Urinary bladder (tissue), 4 donors: ENCODE results near the gene ADD2. TPM values are rescaled to one million over a fixed set of nuclear protein-coding genes. Genes with fewer than 3 reads are reported as not detected.

Experiments
- DNase-seq: peaks from one replicate; pipeline ENCODE4 v3.0.0-alpha.2; 2015; ENCODE audit errors: extremely low spot score
- H3K27ac ChIP-seq: one replicate; pipeline ENCODE4 v1.5.1; 2013; ENCODE audit warnings: low read depth, mild to moderate bottlenecking, moderate library complexity
- H3K36me3 ChIP-seq: one replicate; pipeline ENCODE4 v1.6.1; 2013; ENCODE audit warnings: mild to moderate bottlenecking, moderate library complexity; ENCODE audit not compliant: insufficient read depth
- H3K4me1 ChIP-seq: one replicate; pipeline ENCODE4 v1.6.1; 2013; ENCODE audit warnings: mild to moderate bottlenecking, moderate library complexity; ENCODE audit not compliant: insufficient read depth
- H3K4me3 ChIP-seq: one replicate; pipeline ENCODE4 v1.5.1; 2013; ENCODE audit warnings: low read depth, low read length
- WGBS: extraction: QIAGEN DNeasy Blood & Tissue Kit; methylation state at CpG from one replicate; pipeline ENCODE4 v1.1.7; 2013; 5-methylcytosine and 5-hydroxymethylcytosine counted together
- polyA plus RNA-seq: library from polyadenylated mRNA; stranded (reverse); fragments of 200-250 nt; gene quantifications from one replicate; pipeline ENCODE4 v1.2.3, GENCODE V29; 2013
- total RNA-seq: library from RNA; depleted of rRNA; stranded (reverse); fragments of >200 nt; gene quantifications from one replicate; pipeline ENCODE4 v1.2.3, GENCODE V29; 2014
- donor health status: healthy with polysubstance abuse.
- donor health status: healthy.

The ADD2 gene
- total and polyA plus RNA-seq, 2 donors = 0.33 to 3.5 TPM

DNA sequence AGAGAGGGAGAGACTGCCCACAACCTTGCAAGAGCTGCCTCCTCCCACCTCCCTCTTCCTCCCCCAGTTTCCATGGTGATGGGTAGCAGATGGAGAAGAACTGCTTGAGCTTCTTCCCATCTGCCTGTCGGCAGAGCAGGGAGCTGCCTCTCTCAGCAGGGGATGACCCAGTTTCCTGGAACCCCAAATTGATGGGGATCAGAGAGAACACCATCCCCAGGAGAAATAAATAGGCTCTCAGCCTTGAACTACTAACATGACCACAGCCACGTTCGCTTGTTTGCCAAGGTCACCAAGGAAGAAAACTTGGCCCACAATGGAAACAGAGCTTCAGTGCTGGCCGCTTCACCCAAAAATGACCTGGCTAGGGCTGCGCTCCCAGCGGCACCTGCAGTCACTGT is 82.2 kb downstream of the ADD2 start:
- Histone ChIP-seq H3K27ac (no peak overlapping the region), H3K4me3 (no peak overlapping the region), H3K4me1 (no peaks in the 10 kb centered on the region), H3K36me3 (no peaks in the 10 kb centered on the region)
- 71% methylated on average over 6 of the region's 6 CpGs for WGBS
- no peak for DNase-seq

DNA sequence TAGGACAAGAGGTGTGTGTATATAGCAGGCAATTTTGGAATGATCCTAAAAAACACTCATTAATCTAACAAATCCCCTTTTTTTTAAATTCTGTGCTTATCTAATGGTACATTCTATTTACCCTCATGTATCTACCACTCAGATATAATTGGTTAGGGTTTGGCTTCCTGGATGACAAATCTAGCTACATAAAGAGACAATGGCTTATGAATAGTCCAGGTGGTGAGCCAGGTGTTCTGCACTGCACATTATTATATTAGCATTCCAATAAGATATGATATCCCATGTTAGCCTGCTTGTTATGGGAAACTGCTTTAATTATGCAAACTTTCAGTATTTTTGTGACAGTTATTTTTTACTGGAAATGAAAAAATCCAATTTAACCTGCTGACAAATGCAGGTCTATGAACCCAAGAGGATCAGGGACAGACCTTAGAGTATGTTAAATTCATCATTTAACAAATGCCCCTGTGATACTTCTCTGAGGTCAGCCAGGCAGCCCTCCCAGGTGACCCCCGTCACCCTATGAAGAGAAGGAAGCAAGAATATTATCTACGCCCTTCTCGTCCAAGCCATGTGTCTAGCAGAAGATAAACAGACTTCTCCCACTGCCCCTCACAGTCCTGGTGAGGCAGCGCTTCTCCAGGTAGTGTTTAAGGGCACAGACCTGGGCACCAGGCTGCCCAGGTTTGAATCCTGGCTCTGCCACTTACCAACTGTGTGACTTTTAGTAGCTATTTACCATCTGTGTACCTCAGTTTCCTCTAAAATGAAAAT is 83.0 kb downstream of the ADD2 start:
- Histone ChIP-seq H3K27ac (no peak overlapping the region), H3K4me1 (no peaks in the 10 kb centered on the region), H3K36me3 (no peaks in the 10 kb centered on the region), H3K4me3 (no peak overlapping the region)
- WGBS = 84% methylated on average over 4 of the region's 4 CpGs
- no peak for DNase-seq

DNA sequence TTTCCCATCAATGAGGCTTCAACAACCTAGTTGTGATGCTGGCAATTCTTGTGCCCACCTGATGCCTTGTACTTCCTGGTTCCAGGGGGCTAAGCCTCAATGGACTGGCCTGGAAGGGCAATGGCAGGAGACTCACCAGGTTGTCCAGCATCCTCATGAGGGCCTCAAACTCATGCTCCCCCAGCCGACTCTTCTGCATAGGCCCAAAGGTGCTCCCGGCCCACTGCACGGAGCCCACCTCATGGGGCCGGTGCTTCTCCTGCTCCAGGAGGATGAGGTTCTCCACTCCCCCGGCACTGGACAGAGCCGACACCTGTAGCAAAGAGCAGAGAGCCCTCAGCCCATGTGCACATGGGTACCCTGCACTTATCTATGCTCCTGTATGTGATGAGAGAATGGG is 84.5 kb downstream of the ADD2 start:
- Histone ChIP-seq H3K4me3 (no peak overlapping the region), H3K4me1 (no peaks in the 10 kb centered on the region), H3K36me3 (no peaks in the 10 kb centered on the region), H3K27ac (no peak overlapping the region)
- WGBS = 96% methylated on average over 6 of the region's 6 CpGs
- no peak for DNase-seq

DNA sequence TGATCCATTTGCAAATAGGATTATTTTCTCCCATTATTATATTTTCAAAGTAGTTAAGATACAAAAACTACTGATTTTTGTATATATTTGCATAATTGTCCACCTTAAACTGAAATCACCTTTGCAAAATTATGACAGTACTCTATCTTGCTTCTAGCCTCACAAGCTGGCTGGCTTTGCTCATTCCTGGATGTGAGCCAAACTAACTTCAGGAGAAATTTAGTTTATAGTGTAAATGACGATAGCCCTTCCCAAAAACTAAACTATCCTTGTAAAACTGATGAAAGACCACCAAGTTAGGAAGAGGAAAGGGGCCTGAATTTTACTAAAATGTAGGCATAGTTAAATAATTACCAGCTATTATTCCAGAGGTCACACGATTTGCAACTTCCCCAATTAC is 87.3 kb downstream of the ADD2 start:
- H3K27ac ChIP-seq = no peak overlapping the region
- 40% methylated on average over 2 of the region's 2 CpGs for WGBS
- no peaks in the 10 kb centered on the region for H3K4me1 ChIP-seq
- no peaks in the 10 kb centered on the region for H3K36me3 ChIP-seq
- H3K4me3 ChIP-seq = no peak overlapping the region
- DNase-seq = no peak

DNA sequence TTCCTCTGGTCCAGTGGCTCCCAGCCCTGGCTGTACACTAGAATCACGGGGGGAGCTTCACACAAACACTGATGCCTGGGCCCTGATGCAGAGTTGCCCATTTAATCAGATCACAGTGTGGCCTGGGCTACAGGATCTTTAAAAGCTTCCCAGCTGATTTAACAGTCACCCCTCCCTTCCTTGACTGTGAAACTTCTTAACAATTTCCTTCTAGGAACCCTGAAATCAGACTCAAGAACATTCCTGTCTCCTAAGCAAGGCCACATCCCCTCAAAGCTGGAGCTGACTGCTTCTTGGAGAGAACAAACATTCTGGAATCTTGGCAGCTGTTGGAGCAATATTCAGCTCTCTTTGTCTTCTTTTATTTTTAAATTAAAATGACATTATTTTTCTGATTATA is 88.7 kb downstream of the ADD2 start:
- no peak for DNase-seq

DNA sequence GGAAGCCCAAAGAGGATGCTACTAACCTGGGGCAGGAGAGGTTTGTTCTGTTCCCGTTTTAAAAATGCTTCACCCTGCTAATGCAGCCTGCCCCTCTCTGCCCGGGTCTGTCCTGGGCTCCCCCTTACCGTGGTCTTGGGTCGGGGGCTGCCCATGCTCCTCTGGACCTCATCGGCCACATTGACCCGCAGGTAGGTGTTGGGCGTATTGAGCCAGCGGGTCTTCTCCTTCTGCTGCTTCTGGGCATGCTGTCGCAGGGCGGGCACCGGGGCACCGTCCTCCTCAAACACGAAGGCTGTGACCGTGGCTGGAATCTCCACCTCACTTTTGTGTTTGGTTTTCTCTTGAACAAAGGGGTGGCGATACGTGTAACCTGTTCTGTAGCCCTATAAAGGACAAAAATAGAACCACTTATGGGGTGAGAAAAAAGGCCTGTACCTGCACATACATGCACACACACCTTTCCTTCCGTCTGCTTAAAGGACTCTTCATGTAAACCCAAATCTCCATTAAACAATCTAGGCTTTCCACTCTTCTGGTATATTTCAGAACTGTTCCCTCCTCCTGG is 89.3 kb downstream of the ADD2 start:
- peak; percentile 7 for DNase-seq

More for the DNA sequence above, 88.7 kb downstream of the ADD2 start:
- WGBS = 52% methylated on average over 1 of the region's 1 CpG
- no peaks in the 10 kb centered on the region for H3K4me1 ChIP-seq
- H3K27ac ChIP-seq = no peak overlapping the region
- H3K4me3 ChIP-seq = no peak overlapping the region
- no peaks in the 10 kb centered on the region for H3K36me3 ChIP-seq

DNA sequence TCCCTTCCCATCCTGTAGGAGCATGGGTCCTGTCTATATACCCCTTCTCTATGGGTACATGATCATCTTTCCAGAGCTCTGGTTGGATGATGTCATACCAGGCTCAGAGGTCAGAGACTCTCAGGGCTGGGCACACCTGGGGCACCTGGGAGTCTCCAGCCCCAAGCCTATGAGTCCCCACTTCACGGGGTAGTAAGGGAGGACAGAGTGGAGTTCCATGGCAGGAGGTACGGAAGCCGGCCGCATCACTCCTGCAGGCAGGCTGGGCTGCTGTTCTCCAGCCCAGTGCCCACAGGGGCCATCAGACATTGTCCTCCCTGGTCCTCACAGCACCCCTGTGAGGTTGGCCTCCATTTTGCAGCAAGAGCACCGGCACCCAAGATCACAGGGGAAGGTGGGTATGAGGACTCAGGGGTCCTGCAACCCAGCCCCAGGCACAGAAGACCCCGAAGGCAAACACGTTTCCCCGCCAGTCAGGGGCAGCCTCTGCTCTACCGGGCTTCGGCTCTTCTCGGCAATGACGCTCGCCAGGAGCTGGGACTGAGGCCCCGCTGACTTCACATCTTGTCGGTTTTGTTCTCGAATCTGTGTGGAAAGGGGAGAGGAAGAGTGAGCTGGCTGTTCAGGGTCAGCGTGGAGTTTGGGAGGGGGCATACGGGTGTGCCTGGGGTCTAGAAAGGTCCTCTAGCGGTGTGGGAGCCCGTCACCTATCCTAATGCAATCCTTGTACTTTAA is 91.5 kb downstream of the ADD2 start:
- 94% methylated on average over 20 of the region's 20 CpGs for WGBS
- no peak for DNase-seq
- Histone ChIP-seq H3K36me3 (no peaks in the 10 kb centered on the region), H3K4me1 (no peaks in the 10 kb centered on the region), H3K27ac (no peak overlapping the region), H3K4me3 (no peak overlapping the region)

More for the DNA sequence above, 89.3 kb downstream of the ADD2 start:
- Histone ChIP-seq H3K4me3 (no peak overlapping the region), H3K4me1 (no peaks in the 10 kb centered on the region), H3K27ac (no peak overlapping the region), H3K36me3 (no peaks in the 10 kb centered on the region)
- WGBS = 88% methylated on average over 17 of the region's 17 CpGs

DNA sequence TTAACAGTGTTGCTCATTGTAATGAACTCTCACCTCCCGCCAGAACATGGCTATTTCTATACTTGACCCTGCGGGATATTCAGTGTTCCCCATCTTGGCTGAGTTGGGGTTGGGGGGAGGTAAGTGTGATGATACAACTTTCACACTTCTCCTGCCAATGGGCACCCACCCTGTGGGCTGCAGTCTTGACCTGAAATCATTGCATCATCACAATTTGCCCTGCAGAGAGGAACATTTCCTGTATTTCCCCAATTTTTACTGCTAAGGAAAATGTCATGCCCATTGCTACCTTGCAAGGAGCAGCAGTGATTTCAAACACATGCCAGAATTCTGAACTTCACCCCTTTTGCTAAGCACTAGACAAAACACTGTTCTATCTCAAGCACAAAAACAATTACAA is 92.1 kb downstream of the ADD2 start:
- Histone ChIP-seq H3K4me3 (no peak overlapping the region), H3K36me3 (no peaks in the 10 kb centered on the region), H3K4me1 (no peaks in the 10 kb centered on the region), H3K27ac (no peak overlapping the region)
- no peak for DNase-seq
- 92% methylated on average over 2 of the region's 2 CpGs for WGBS

DNA sequence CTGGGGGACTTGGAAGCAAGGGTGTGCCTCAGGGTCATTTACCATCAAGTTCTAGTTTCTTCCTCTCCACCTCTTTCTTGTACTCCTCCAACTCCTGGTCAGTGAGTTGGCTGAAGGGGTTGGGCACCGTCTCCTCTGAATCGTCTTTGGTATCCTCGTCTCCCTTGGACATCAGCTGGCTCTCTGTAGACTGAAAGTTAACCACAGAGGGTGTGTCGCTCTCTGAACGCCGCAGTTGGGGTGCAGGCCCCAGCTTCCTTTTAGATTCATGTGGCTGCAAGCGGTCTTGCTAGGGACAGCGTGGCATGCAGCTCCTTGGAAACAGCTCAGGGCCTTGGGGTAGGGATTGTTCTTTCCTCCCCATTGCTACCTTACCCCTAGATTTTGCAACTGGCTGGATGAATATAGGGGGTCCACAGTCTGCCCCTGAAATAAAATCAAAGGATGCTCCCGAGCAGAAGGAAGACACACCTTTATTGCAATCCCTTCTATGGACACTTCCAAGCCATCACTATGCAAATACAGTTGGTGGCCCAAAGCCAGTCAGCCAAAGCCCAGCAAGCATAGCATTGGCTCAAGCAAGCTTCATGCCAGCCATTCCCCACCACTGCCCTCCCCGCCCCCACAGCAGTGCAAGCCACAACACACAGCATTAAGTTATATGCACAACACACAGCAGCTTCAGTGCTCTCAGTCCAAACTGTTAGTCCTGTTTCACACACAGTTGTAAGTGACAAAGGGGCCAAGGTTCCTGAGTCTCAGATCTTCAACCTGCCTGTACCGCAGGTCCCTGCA is 93.2 kb downstream of the ADD2 start:
- WGBS = 95% methylated on average over 11 of the region's 11 CpGs
- DNase-seq = no peak
- Histone ChIP-seq H3K27ac (no peak overlapping the region), H3K36me3 (no peaks in the 10 kb centered on the region), H3K4me1 (no peaks in the 10 kb centered on the region), H3K4me3 (no peak overlapping the region)

DNA sequence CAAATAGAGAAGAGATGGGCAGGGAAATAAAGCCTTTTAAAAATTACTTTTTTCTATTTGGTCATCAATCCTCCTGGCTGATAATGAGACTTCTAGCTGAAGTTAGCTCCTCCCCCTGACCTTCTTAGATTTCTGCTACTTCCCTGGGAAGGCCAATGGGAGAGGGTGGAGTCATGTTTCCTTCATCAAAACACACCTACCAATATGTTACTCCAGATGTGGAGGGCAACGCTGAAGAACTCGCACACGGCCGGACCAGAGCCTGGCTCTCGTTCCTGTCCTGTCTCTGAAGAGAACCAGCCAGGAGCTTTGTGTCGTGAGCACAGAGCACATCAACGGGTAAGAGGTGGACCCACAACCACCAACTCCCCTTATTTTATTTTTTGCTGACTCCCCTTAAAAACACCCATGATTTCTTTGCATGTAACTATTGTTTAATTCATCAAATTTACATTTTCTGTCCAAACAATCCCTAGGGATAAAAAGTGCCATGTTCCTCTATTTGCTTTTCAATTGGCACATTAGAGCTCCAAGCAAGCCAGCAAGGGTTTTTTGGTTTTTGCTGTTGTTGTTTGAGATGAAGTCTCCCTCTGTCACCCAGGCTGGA is 94.9 kb downstream of the ADD2 start:
- H3K4me3 ChIP-seq = no peak overlapping the region
- no peaks in the 10 kb centered on the region for H3K4me1 ChIP-seq
- WGBS = 37% methylated on average over 7 of the region's 7 CpGs
- no peak overlapping the region for H3K27ac ChIP-seq
- no peaks in the 10 kb centered on the region for H3K36me3 ChIP-seq
- no peak for DNase-seq

DNA sequence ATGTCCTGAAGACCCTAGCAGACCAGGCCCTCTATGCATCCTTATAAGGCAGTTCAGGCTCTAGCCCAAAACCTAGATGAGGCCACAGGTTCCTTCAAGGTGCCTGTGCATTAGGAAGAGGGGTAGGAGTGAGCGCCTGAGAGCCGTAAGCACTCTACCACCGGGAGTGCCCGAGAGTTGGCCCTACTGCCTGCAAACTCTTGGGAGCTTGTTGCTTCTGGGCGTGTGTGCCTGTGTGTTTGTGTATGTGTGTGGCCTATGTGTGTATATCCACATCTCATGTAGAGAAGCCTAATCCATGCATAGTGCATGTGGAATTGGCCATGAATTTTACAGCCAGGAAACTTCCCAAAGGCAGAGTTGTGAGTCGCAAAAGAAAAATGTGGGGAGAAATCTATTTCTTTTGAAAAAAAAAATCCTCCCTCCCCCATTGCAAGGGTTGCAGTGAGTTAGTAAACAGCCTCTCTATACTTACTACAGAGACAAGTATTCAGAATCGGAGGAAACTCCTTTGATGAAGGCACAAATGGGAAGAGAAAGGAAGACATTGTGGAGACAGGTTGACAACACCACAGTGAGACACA is 96.8 kb downstream of the ADD2 start:
- Histone ChIP-seq H3K36me3 (no peaks in the 10 kb centered on the region), H3K27ac (no peak overlapping the region), H3K4me1 (no peaks in the 10 kb centered on the region), H3K4me3 (no peak overlapping the region)
- no peak for DNase-seq
- 74% methylated on average over 7 of the region's 7 CpGs for WGBS

DNA sequence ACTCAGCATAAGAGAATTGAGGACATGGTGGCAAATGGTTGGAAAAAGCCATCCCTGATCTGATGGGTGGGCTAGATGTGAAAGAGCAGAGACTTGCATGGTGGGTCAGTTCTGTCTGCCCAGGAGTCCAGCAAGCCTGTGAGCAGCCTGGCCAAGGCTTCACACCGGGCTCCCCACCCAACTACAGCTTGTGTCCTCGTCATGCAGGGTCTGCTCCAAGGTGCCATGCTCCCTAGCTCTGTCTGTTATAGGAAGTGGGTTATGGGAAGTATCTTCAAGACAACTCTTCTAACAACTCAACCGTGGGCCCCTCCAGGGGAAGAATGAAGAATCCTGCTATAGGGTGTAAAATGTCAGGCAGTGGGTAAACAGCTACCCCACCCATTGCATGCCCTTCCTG is 97.4 kb downstream of the ADD2 start:
- Histone ChIP-seq H3K4me3 (no peak overlapping the region), H3K36me3 (no peaks in the 10 kb centered on the region), H3K4me1 (no peaks in the 10 kb centered on the region), H3K27ac (no peak overlapping the region)
- WGBS = 80% methylated on average over 3 of the region's 3 CpGs
- no peak for DNase-seq

DNA sequence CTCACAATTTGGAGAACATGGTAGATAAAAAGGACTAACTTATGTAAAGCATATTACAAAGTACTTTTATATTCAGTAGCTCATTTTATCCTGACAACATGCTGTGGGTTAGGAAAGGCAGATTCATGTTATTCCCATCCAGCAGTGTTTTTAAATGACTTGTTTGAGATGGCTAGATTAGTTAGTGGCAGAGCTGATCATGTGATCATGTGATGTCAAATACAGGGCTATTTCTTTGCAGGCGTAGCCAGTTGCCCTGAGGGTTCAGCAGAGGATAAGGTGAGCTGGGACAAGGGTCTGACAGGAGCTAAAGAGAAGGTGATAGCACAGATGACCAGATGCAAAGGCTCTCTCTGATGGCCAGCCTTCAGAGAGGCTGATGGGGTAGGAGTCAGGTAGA is 97.8 kb downstream of the ADD2 start:
- H3K36me3 ChIP-seq = no peaks in the 10 kb centered on the region
- no peaks in the 10 kb centered on the region for H3K4me1 ChIP-seq
- H3K4me3 ChIP-seq = no peak overlapping the region
- 89% methylated on average over 1 of the region's 1 CpG for WGBS
- no peak overlapping the region for H3K27ac ChIP-seq
- no peak for DNase-seq
